Left renal pelvis (tissue), 4 donors: ENCODE data around the gene KNDC1. TPM values are rescaled to one million over a fixed set of nuclear protein-coding genes. Genes with fewer than 3 reads are reported as not detected.
"Not testable (repeated sequence)": the region's sequence is repeated elsewhere in the genome, so short reads cannot be mapped to it uniquely, and the experiment has no call there.

Experiments
- DNase-seq, 4 donors: peaks; one replicate each; pipeline ENCODE4 v3.0.0-alpha.2; 2013; ENCODE audit warnings: low read depth in 4 of 4, low spot score in 3 of 4
- polyA plus RNA-seq, 4 donors: library from polyadenylated mRNA; unstranded; fragments of 120-200 nt; gene quantifications; one replicate each; pipeline ENCODE4 v1.2.1, GENCODE V29; 2013; ENCODE audit not compliant: insufficient read length in 4 of 4

The KNDC1 gene
- polyA plus RNA-seq, 4 donors = 2.5 to 10.0 (median 6.9) TPM

DNA sequence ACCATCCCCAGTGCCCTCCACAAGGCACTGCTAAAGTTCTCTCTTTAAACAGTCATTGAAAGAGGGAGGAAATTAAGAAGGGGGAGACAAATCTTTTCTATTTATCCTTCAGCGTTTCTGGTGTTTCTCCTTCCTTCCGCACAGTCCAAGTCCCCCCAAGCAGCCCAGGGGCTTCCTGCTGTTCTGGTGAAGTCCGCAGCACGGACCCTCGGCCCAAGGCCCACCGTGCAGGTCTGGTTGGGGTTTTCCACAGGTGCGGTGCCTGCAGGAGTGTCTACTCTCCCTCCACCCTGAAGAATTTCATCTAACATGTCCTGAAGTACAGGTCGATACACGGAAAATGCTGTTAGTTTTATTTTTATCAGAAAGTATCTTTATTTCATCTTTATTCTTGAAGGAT lies 34.1 kb upstream of the KNDC1 start:
- no peak for DNase-seq

DNA sequence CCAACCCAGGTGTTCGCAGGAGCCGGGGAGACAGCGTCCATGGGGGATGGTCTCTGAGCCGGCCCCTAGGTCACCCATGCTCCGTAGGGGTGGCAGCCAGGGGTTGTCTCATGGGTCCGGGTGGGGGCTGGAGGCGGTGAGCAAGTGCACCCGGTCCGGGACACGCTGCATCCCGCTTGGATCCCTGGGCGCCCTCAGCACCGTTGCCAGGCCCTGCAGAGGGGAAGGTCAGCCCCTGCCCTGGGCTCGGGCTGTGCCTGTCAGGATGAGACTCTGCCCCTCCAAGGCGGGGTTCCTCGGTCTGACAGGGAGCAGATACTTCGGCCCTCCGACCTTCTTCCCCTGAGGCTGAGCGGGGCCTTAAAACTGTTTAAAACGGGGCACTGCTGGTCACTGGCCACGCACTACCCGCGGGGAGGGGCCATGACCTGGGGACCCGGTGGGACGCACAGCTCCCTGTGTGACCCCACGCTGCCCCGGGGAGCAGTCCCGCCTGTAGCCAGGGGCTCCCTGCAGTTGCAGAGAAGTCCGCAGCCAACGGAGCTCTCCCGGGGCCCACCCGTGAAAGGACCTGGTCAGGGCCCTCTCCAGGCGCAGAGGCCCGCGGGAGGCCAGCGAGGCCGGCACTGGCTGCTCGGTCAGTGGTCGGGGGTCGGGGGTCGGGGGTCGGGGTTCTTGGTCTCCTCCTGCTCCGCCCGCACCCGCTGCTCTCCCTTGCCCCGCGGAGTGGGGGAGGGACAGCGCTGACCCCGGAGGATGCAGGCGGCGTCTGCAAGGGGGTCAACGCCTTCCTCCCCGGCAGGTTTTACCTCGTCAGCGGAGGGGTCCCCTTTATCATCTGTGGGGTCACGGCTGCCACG lies 33.4 kb upstream of the KNDC1 start:
- no peak for DNase-seq

DNA sequence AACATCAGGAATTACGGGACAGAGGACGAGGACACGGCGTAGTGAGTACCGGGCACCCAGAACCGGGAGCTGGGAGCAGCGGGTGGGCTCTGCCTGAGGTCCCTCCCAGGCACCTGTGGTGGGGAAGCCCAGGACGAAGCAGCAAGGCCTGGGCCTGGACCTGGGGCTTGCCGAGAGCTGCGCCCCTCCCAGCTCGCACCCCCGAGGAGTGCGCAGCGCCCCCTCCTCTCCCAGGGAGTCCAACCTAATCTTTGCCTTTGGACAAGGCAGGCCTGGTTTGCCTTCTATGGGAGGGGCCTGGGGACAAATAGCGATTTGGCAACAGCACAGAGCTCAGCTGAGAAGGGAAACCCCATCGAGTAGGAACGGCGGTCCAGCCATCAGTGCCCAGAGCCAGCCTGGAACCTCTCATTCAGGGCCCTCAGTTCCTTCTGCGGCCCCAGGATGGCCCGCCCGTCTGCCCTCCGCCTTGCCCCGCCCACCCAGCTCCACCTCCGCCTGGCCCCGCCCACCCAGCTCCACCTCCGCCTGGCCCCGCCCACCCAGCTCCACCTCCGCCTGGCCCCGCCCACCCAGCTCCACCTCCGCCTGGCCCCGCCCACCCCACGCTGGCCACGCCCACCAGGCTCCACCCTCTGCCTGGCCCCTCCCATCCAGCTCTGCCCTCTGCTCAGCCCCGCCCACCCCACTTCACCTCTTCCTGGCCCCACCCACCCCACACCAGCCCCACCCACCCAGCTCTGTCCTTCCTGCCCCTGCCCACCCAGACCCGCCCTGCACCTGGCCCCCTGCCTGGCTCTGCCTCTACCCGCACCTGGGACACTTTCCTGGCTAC lies 32.5 kb upstream of the KNDC1 start:
- no peak for DNase-seq

DNA sequence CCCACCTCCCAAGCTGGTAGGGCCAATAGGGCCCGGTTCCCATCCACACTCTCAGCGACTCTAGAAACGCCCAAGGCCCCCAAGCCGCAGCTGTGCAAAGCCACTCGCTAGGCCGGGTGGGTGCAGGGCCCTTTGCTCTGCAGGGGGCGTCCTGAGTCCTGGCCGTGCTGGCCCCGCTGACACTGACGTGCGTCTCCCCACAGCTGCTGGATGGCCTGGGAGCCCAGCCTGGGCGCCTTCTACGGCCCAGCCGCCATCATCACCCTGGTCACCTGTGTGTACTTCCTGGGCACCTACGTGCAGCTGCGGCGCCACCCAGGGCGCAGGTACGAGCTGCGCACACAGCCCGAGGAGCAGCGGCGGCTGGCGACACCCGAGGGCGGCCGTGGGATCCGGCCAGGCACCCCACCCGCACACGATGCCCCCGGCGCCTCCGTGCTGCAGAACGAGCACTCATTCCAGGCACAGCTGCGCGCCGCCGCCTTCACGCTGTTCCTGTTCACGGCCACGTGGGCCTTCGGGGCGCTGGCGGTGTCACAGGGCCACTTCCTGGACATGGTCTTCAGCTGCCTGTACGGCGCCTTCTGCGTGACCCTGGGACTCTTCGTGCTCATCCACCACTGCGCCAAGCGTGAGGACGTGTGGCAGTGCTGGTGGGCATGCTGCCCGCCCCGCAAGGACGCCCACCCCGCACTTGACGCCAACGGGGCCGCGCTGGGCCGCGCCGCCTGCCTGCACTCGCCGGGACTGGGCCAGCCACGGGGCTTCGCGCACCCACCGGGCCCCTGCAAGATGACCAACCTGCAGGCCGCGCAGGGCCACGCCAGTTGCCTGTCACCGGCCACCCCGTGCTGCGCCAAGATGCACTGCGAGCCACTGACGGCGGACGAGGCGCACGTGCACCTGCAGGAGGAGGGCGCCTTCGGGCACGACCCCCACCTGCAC lies 31.6 kb upstream of the KNDC1 start:
- DNase-seq = no peak

DNA sequence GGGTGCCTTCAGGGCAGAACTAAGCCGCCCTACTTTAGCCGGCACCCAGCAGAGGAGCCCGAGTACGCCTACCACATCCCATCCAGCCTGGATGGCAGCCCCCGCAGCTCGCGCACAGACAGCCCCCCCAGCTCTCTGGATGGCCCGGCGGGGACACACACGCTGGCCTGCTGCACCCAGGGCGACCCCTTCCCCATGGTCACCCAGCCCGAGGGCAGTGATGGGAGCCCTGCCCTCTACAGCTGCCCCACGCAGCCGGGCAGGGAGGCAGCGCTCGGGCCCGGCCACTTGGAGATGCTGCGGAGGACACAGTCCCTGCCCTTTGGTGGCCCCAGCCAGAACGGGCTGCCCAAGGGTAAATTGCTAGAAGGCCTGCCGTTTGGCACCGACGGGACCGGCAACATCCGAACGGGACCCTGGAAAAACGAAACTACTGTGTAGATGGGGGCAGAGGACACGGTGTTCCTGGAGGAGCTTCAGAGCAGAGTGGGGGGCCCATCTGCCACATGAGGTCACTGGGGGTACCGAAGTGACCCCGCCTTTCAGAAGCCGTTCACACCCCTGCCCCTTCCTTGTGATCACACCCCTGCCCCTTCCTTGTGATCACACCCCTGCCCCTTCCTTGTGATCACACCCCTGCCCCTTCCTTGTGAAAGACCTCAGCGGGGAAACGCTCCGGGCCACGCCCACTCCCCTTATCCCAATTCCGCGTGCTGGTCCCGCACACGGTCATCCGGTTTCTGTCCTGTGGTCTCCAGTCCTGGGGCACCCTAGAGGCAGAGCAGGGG lies 30.8 kb upstream of the KNDC1 start:
- no peak for DNase-seq

DNA sequence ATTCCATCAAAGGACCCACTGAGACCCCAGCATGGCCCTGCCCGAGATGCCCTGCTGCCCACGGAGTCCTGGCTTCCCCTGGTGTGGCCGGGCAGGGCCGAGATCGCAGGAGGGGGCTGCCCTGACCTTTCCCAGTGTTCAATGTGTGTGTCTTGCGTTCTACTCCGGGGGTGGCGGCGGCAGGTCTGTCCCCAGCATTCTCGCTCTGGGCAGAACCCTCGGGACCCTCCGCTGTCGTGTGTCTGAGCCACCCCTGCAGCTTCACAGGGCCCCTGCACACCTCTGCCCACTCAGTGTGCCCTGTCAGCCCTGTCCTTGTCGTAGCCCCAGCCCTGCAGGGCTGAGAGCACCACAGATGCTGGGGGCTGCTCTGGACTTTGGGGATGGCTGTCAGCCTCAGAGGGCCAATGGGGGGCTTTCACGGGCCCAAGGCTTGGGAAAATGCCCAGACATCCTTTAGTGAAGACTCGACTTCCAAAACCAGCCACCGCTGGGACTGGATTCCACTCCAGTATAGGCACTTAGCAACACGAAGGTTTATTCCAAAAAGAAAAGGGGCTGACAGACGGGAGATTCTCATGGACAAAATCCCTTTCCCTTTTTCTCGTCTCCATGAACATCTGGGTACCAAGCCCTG lies 30.0 kb upstream of the KNDC1 start:
- no peak for DNase-seq

DNA sequence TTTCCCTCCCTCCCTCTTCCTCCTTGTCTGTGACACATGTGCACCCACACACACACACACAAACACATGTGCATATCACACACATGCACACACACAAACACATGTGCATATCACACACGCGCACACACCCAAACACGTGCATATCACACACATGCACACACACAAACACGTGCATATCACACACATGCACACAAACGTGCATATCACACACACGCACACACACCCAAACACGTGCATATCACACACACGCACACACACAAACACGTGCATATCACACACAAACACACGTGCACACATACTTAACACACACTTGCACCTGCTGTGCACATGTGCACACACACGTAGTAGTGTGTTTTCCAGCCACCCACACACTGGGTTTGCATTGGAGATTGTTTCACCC lies 29.4 kb upstream of the KNDC1 start:
- DNase-seq = no peak

DNA sequence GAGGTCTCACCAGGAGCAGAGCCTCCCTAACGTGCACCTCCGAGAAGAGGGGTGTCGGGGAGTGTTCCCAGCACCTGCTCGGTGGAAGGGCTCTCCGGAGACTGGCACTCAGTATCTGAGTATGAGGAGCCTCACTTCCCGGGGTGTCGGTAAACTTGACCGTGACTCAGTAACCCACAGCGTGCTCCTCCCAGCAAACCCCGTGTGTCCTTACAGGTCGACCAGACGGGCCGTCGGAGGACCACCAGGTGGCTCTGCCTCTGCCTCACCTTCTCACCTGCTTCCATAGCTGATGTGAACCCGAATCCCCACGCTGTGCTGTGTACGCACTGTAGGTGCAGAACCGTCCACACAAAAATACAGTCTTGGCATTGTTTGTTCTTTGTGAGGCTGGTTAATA lies 29.0 kb upstream of the KNDC1 start:
- no peak for DNase-seq

DNA sequence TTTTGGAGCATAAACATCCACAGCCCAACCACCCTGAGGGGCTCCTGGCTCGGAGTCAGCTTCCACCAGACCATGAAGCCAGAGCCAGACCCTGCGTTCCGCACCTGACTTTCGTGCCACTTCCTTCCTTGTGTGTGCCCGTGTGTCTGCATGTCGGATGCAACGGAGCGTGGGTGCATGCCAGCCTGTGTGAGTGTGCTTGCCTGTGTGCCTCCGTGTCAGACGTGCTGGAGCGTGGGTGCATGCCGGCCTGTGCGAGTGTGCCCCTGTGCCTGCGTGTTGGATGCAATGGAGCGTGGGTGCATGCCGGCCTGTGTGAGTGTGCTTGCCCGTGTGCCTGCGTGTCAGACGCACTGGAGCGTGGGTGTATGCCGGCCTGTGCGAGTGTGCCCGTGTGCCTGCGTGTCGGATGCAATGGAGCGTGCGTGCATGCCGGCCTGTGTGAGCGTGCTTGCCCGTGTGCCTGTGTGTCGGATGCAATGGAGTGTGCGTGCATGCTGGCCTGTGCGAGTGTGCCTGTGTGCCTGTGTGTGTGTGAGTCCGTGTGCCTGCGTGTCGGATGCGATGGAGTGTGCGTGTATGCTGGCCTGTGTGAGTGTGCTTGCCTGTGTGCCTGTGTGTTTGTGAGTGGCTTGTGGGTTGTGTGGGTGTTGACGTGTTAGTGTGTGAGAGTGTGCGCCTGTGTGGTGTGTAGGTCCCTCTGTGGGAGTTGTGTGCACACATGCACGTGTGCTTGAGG lies 28.1 kb upstream of the KNDC1 start:
- peak in 3 of 4 donors; percentile 32 to 61 (median 39) for DNase-seq

DNA sequence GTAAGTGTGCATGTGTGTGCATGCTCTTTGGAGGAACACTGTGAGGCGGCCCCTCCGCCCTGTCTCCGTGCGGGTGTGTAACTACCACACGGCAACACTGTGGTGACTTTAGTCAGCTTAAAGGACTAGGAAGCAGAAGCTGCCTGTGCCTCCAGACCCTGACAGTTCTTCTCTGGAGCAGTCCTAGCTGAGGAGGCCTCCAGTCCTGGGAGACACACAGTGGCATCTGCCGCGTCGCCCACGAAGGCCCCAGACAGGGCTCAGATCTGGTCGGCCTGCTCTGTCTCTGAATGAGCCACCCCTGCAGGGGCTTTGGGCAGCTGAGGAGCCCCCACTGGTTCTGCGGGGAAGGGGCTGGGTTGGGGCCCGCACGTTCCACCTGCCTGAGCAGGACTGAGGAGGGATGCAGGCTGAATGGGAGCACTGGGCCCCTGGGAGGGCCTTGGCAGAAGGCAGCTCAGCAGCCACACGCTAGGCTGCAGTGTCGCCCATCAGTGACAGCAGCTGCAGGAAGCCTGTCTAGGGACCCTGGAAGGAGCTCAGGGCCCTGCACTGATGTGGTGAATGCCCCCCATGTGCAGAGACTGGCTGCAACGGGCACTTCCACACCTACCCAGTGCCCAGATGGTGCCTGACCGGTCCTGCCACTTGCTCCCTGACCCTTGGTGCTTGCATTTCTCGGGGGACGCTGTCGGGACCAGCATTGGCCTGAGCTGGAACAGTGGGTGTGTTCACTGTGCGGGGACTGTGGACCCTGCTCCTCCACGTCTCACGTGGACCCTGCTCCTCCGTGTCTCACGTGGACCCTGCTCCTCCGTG lies 27.3 kb upstream of the KNDC1 start:
- DNase-seq = no peak

DNA sequence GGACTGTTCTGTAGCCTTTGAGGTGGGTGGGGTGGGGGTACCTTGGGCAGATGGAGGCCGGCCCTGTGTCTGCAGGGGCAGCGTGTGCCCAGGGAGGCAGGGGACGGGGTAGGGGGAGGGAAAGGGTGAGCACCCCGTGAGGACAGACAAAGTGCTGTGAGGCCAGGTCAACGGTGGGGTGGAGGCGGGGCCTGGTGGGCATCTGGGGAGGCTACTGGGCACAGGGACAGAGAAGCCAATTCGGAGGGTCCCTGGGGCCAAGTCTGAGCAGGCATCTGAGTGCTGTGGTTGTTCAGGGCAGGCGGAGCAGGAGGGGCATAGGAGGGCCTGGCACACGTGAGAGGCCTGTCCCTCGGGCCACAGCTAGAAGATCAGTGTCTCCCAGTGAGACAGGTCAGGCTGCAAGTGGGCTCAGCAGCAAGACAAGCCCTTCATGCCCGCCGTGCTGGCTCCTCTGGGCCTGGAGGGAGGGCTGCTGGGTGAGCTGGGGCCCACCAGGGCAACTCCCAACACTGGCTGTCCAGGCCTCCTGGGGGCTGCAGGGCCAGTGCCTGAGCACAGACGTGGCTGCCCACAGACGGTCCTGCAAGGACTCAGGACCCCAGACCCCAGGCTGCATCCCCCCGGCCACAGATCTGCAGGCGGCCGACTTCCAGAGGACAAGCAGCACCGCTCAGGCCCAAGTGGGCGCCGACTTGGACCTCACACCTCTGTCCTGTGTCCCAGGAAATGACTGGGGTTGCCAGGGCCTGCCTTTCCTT lies 26.4 kb upstream of the KNDC1 start:
- no peak for DNase-seq

DNA sequence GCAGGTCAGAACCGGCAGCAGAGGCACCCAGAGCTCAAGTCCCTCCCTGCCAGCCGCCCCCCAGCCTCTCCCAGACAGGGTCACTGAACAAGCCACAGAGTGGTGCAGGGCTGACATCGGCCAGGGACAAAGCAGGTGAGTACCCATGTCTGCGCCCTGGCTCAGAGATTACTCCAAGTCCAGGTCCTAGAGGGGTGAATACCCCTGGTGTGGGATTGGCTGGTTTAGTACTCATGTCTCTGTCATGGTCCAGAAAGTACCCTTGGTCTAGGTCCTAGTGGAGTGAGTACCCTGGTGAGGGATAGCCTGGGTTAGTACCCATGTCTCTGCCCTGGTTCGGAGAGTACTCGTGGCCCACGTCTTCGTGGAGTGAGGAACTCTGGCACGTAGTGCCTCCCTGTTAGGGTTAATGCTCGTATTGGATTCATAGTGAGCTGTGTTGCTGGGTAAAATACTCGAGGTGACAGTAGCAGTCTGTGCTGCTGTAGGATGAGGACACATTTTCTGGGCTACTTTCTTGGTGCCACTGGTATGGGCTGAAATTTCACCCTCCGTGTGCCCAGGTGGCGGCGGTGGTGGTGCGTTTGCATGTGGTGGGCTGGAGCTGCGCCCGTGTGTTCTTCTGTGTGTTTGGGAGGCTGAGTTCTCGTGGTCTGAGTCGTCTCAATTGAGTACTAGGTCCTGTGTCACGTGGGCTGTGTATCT lies 25.5 kb upstream of the KNDC1 start:
- no peak for DNase-seq

DNA sequence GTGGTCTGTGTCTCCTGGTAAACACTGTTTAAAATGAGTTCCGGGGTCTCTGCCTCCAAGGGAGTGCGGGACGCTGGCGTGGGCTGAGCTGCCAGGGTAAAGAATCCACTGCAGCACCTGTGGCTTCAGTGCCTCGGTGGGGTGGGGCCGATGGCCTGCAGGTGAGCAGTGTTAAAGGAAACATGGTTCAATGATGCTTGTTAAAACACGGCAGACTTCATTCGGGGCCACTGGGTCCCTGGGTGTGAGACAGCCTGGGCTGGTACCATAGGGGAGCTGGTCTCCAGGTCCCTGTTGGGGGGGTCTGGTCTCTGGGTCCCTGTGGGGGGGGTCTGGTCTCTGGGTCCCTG lies 24.9 kb upstream of the KNDC1 start:
- no peak for DNase-seq

DNA sequence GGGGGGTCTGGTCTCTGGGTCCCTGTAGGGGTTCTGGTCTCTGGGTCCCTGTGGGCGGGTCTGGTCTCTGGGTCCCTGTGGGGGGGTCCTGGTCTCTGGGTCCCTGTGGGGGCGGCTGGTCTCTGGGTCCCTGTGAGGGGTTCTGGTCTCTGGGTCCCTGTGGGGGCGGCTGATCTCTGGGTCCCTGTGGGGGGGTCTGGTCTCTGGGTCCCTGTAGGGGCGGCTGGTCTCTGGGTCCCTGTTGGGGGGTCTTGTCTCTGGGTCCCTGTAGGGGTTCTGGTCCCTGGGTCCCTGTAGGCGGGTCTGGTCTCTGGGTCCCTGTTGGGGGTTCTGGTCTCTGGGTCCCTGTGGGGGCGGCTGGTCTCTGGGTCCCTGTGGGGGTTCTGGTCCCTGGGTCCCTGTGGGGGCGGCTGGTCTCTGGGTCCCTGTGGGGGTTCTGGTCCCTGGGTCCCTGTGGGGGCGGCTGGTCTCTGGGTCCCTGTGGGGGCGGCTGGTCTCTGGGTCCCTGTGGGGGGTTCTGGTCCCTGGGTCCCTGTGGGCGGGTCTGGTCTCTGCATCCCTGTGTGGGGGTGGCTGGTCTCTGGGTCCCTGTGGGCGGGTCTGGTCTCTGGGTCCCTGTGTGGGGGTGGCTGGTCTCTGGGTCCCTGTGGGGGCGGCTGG lies 22.4 kb upstream of the KNDC1 start:
- DNase-seq = not testable (repeated sequence)

DNA sequence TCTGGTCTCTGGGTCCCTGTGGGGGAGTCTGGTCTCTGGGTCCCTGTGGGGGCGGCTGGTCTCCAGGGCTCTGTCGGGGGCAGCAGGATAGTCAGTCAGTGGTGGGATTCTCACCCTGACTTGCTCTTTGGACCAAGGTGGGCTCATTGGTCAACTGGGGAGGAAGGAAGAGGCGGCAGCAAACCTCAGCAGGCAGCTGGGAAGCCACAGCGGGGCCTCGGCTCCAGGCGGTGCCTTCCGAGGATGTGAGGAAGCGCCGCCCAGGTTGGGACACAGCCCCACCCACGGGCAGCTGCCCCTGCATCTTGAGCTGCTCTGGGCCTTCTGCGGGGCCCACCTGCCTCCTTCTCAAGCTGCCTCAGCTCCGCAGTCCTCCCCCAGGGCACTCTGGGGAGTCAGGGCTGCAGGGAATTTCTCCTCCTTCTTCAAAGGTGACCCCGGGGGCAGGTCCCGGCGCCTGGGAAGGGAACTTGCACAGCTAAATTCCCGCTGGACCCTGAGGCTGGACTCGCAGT lies 20.4 kb upstream of the KNDC1 start:
- DNase-seq = no peak
